K562 (cell line): ENCODE measurements around the gene GTF2A2. TPM values are rescaled to one million over a fixed set of nuclear protein-coding genes. Genes with fewer than 3 reads are reported as not detected.
A peak's percentile ranks its signal among the peaks of the same experiment; 100 is the strongest.

ENCODE experiments used
- ATAC-seq: fragments of 200-7000 bp; cut with Tn5 transposase; 3 replicates; pipeline ENCODE4 v1.9.1; 2020; ENCODE audit warnings: moderate library complexity
- BruUV-seq: library from RNA; stranded (reverse); fragments of 400-500 nt; replicated peaks from 2 replicates; lab custom pipeline; 2021; lab: Mats Ljungman, UMichigan
- CTCF ChIA-PET: fragments of 300-600 bp; formaldehyde crosslinking; extraction: SDS; loops from one replicate; lab custom pipeline; 2021; ENCODE audit warnings: low intra/inter-chr PET ratio; lab: Yijun Ruan, JAX
- POLR2A ChIA-PET: fragments of 300-600, 350-650 bp; sonication (Branson Sonifier 250); formaldehyde crosslinking; extraction: SDS; loops from one replicate; lab custom pipeline; 2021; ENCODE audit warnings: antibody characterized with exemption, inconsistent platforms; lab: Yijun Ruan, JAX
- DNase-seq, 4 experiments: peaks; one replicate each; pipeline versions ENCODE4 v3.0.0 to v3.0.0-alpha.2; 2011 to 2018; ENCODE audit warnings: low spot score in 3 of 4, mixed read lengths in 3 of 4; ENCODE audit errors: extremely low read depth in 1 of 4
- FAIRE-seq: peaks from 2 replicates; lab custom pipeline; 2011; peaks lifted over from hg19 to GRCh38; lab: Jason Lieb, UNC
- H2AFZ ChIP-seq: 2 replicates; pipeline ENCODE4 v1.6.0; 2011; ENCODE audit warnings: low read depth, low read length, control low read depth, inconsistent platforms
- H3K27ac ChIP-seq: fragments of 200-600 bp; 3 replicates; pipeline ENCODE4 v1.8.0; 2011; ENCODE audit warnings: low read depth, mild to moderate bottlenecking, control low read depth, inconsistent platforms, low read length, moderate library complexity, mixed read lengths; ENCODE audit errors: extremely low read depth
- H3K27me3 ChIP-seq, 2 experiments: fragments of 300-600 bp in 1 of 2; 2 replicates in 1 of 2; 3 replicates in 1 of 2; pipeline versions ENCODE4 v1.6.0 to v1.8.0; 2011; ENCODE audit warnings: inconsistent platforms in 2 of 2, low read length in 2 of 2, mild to moderate bottlenecking in 1 of 2, mixed read lengths in 1 of 2, moderate library complexity in 1 of 2; ENCODE audit not compliant: control insufficient read depth in 2 of 2, insufficient read depth in 2 of 2
- H3K36me3 ChIP-seq: fragments of 300-600 bp; 3 replicates; pipeline ENCODE4 v1.8.0; 2011; ENCODE audit warnings: mild to moderate bottlenecking, low read length, inconsistent platforms; ENCODE audit not compliant: control insufficient read depth, insufficient read depth
- H3K4me1 ChIP-seq, 2 experiments: fragments of 200-600 bp in 1 of 2; replicated peaks in 1 of 2; 2 replicates in 1 of 2; 3 replicates in 1 of 2; pipeline versions ENCODE4 v1.5.1 to v1.8.0; 2011; ENCODE audit warnings: inconsistent platforms in 2 of 2, low read length in 2 of 2, mild to moderate bottlenecking in 1 of 2, mixed read lengths in 1 of 2, moderate library complexity in 1 of 2; ENCODE audit not compliant: control insufficient read depth in 2 of 2, insufficient read depth in 2 of 2
- H3K4me2 ChIP-seq: 2 replicates; pipeline ENCODE4 v1.6.1; 2011; ENCODE audit warnings: low read length, control low read depth, inconsistent platforms, mixed read lengths; ENCODE audit not compliant: insufficient read depth
- H3K4me3 ChIP-seq: fragments of 200-600 bp; sonication (generic), shearing (Covaris generic); 2 replicates; pipeline ENCODE4 v1.5.1; 2016; ENCODE audit warnings: control low read depth, inconsistent platforms
- H3K79me2 ChIP-seq: fragments of 200-600 bp; 3 replicates; pipeline ENCODE4 v1.8.0; 2011; ENCODE audit warnings: low read length, inconsistent platforms; ENCODE audit not compliant: control insufficient read depth, insufficient read depth
- H3K9ac ChIP-seq, 2 experiments: 2 replicates each; pipeline versions ENCODE4 v1.6.0 to v1.6.1; 2011; ENCODE audit warnings: low read depth in 2 of 2, low read length in 2 of 2, control low read depth in 1 of 2, inconsistent platforms in 1 of 2, mild to moderate bottlenecking in 1 of 2, mixed read lengths in 1 of 2; ENCODE audit not compliant: insufficient read depth in 1 of 2
- H3K9me1 ChIP-seq: one replicate; pipeline ENCODE4 v1.6.0; 2011; ENCODE audit warnings: inconsistent platforms, mild to moderate bottlenecking, low read length, moderate library complexity; ENCODE audit not compliant: control insufficient read depth, insufficient read depth
- H3K9me3 ChIP-seq: replicated peaks from 2 replicates; pipeline ENCODE4 v1.5.1; 2011; ENCODE audit warnings: low read depth, low read length, inconsistent platforms; ENCODE audit not compliant: control insufficient read depth, insufficient read depth
- H4K20me1 ChIP-seq: replicated peaks from 2 replicates; pipeline ENCODE4 v1.6.1; 2011; ENCODE audit warnings: low read length, inconsistent platforms, mixed read lengths; ENCODE audit not compliant: control insufficient read depth, insufficient read depth
- BDP1 ChIP-seq: IDR thresholded peaks from 3 replicates; pipeline ENCODE4 v1.6.1; 2011; ENCODE audit not compliant: insufficient read length, insufficient read depth
- C11orf30 ChIP-seq: fragments of 450-650 bp; IDR thresholded peaks from 2 replicates; pipeline ENCODE4 v1.6.1; 2016; ENCODE audit warnings: low read depth, mild to moderate bottlenecking
- CBX3 ChIP-seq, 2 experiments: IDR thresholded peaks; 1 replicate in 1 of 2; 2 replicates in 1 of 2; pipeline ENCODE4 v1.6.1; 2012; ENCODE audit warnings: inconsistent platforms in 2 of 2, low read length in 2 of 2, borderline replicate concordance in 1 of 2, control low read depth in 1 of 2
- E2F3 ChIP-seq: fragments of 250-450 bp; sonication (Bioruptor Pico); IDR thresholded peaks from 2 replicates; pipeline ENCODE4 v1.4.0; 2020; ENCODE audit warnings: mild to moderate bottlenecking
- ETV1 ChIP-seq: fragments of 450-650 bp; conservative IDR thresholded peaks from 2 replicates; pipeline ENCODE4 v1.6.1; 2016; ENCODE audit warnings: missing genetic modification characterization, control low read depth, low read depth, missing compliant biosample characterization
- EWSR1 ChIP-seq: fragments of 450-650 bp; IDR thresholded peaks from 2 replicates; pipeline ENCODE4 v1.6.1; 2018; ENCODE audit warnings: borderline replicate concordance, mild to moderate bottlenecking, low read depth, moderate library complexity; ENCODE audit not compliant: partially characterized antibody
- KLF13 ChIP-seq: fragments of 450-650 bp; IDR thresholded peaks from 2 replicates; pipeline ENCODE4 v1.6.1; 2016; ENCODE audit warnings: missing genetic modification characterization, low read depth, mild to moderate bottlenecking, missing compliant biosample characterization, moderate library complexity, borderline replicate concordance
- MAFG ChIP-seq: fragments of 450-650 bp; conservative IDR thresholded peaks from 2 replicates; pipeline ENCODE4 v1.6.1; 2016; ENCODE audit warnings: missing genetic modification characterization, missing compliant biosample characterization
- MAZ ChIP-seq, 2 experiments: fragments of 450-650 bp in 1 of 2; sonication (generic) in 1 of 2; formaldehyde crosslinking; IDR thresholded peaks in 1 of 2; conservative IDR thresholded peaks in 1 of 2; 2 replicates each; pipeline versions ENCODE4 v1.4.0 to v1.5.0; 2020; ENCODE audit warnings: mild to moderate bottlenecking in 1 of 2, missing genetic modification reagents in 1 of 2
- MEF2D ChIP-seq: conservative IDR thresholded peaks from 2 replicates; pipeline ENCODE4 v1.6.1; 2016; ENCODE audit warnings: low read depth, missing genetic modification characterization, missing compliant biosample characterization
- NFE2L1 ChIP-seq: fragments of 450-650 bp; IDR thresholded peaks from 2 replicates; pipeline ENCODE4 v1.6.1; 2016; ENCODE audit warnings: missing genetic modification characterization, low read depth, mild to moderate bottlenecking, missing compliant biosample characterization, moderate library complexity, borderline replicate concordance
- OTX1 ChIP-seq: fragments of 450-650 bp; formaldehyde crosslinking; IDR thresholded peaks from 2 replicates; pipeline ENCODE4 v1.4.0; 2022; ENCODE audit warnings: mild to moderate bottlenecking
- RBM15 ChIP-seq: fragments of 200-400 bp; formaldehyde crosslinking; IDR thresholded peaks from 2 replicates; pipeline ENCODE4 v1.6.1; 2018; ENCODE audit warnings: mild to moderate bottlenecking, low read length, moderate library complexity; ENCODE audit not compliant: insufficient read depth
- RBM17 ChIP-seq: fragments of 200-400 bp; formaldehyde crosslinking; IDR thresholded peaks from 2 replicates; pipeline ENCODE4 v1.6.1; 2017; ENCODE audit warnings: low read depth, mild to moderate bottlenecking, low read length, borderline replicate concordance
- SAFB ChIP-seq: fragments of 200-400 bp; formaldehyde crosslinking; IDR thresholded peaks from 2 replicates; pipeline ENCODE4 v1.6.1; 2017; ENCODE audit warnings: low read depth, low read length, borderline replicate concordance
- TEAD2 ChIP-seq: fragments of 450-650 bp; IDR thresholded peaks from 2 replicates; pipeline ENCODE4 v1.6.1; 2016; ENCODE audit warnings: missing genetic modification characterization, control low read depth, missing compliant biosample characterization
- ZNF316 ChIP-seq: fragments of 450-650 bp; IDR thresholded peaks from 2 replicates; pipeline ENCODE4 v1.6.1; 2016
- ZNF354B ChIP-seq: fragments of 250-450 bp; sonication (Bioruptor Pico); IDR thresholded peaks from 2 replicates; pipeline ENCODE4 v1.4.0; 2020
- ZNF384 ChIP-seq: IDR thresholded peaks from 2 replicates; pipeline ENCODE4 v1.6.1; 2012; ENCODE audit warnings: low read depth, low read length, improper control_type of control experiment
- in situ Hi-C: fragments of 300-500 bp; cut with MboI; formaldehyde crosslinking; loops from 4 replicates; pipeline ENCODE4 v1.15.0; 2018; ENCODE audit warnings: inconsistent platforms, mixed read lengths
- intact Hi-C: fragments of 100-400 bp; cut with micrococcal nuclease; formaldehyde crosslinking; loops from 2 replicates; pipeline ENCODE4 v1.14.2; 2022
- polyA plus RNA-seq, 8 experiments: library from polyadenylated mRNA; depleted of rRNA in 4 of 8; stranded (reverse) in 5 of 8; unstranded in 3 of 8; fragments of >200 nt; fragmentation: Nextera tagmentation in 2 of 8; fragmentation: Illumina TruSeq in 1 of 8; extraction: Ambion mirVana in 2 of 8; extraction: Trizol in 1 of 8; gene quantifications; 2 replicates each; pipeline versions ENCODE4 v1.2.1 to v1.2.3, GENCODE V29; 2011 to 2014; ENCODE audit warnings: inconsistent platforms in 1 of 8, missing spikeins in 1 of 8
- total RNA-seq, 7 experiments: library from RNA; depleted of rRNA in 6 of 7; stranded (reverse); fragments of >200 nt in 6 of 7; fragmentation: Illumina TruSeq in 2 of 7; extraction: Trizol in 2 of 7; gene quantifications; 2 replicates each; pipeline versions ENCODE4 v1.2.1 to v1.2.3, GENCODE V29; 2011 to 2021; ENCODE audit warnings: low replicate concordance in 1 of 7
- TF ChIP-seq, protein P1 (sequence below): fragments of 250-450 bp; sonication (Bioruptor Pico); IDR thresholded peaks from 2 replicates; pipeline ENCODE4 v1.4.0; 2020; ENCODE audit warnings: borderline replicate concordance

Gene GTF2A2
- total and polyA plus RNA-seq, 9 of the 15 experiments (the other 6 are each of a cell fraction or from before 2014, with no cell fraction given): 128 to 656 (median 172) TPM

DNA sequence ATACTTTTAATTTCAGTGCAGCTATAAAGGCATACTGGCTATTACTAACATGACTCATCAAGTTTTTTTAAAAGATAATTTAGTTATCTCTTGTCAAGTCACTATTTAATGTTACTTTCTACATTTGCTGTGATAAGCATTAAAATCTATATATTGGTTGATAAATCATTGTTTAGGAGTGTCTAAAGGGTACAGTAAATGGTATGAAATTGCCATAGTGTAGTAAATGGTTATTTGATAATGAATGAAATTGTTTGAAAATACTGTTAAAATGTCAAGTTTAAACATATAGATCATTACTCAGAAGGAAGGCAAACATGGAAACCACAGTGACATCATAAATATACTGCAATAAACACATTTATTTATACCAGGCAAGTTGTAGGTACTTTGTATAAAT is 45.0 kb upstream of the GTF2A2 start:
- H2AFZ ChIP-seq: no peak overlapping the region
- TF ChIP-seq OTX1: no peak
- TF ChIP-seq CBX3 (IDR thresholded peaks at IDR 0.05; ENCODE audit: borderline replicate concordance in 1 of 2, low read length in 2 of 2): no peak
- peak; percentile 58 for TF ChIP-seq C11orf30
- no peak for TF ChIP-seq ZNF354B
- TF ChIP-seq EWSR1: no peak
- no peak for TF ChIP-seq KLF13
- no peak for TF ChIP-seq SAFB
- no peak for TF ChIP-seq E2F3 (CRISPR knock-in tag)
- peak; percentile 78 for TF ChIP-seq MAFG
- no peak for TF ChIP-seq MEF2D (tag)
- TF ChIP-seq RBM17: no peak
- no peak for TF ChIP-seq TEAD2 (tag)
- TF ChIP-seq ZNF316: peak; percentile 81
- TF ChIP-seq ETV1 (tag): no peak
- no peak for TF ChIP-seq RBM15
- no peak for TF ChIP-seq ZNF384
- TF ChIP-seq, protein P1, sequence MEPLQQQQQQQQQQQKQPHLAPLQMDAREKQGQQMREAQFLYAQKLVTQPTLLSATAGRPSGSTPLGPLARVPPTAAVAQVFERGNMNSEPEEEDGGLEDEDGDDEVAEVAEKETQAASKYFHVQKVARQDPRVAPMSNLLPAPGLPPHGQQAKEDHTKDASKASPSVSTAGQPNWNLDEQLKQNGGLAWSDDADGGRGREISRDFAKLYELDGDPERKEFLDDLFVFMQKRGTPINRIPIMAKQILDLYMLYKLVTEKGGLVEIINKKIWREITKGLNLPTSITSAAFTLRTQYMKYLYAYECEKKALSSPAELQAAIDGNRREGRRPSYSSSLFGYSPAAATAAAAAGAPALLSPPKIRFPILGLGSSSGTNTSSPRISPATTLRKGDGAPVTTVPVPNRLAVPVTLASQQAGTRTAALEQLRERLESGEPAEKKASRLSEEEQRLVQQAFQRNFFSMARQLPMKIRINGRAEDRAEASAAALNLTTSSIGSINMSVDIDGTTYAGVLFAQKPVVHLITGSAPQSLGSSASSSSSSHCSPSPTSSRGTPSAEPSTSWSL: no peak
- peak; percentile 56; the same call in 1 of the 2 replicates for TF ChIP-seq NFE2L1
- TF ChIP-seq BDP1: no peak
- no peak for TF ChIP-seq MAZ (CRISPR knock-in tag; conservative IDR thresholded peaks at IDR 0.05 in 1 of 2, IDR thresholded peaks at IDR 0.05 in 1 of 2)

More for the DNA sequence above, 45.0 kb upstream of the GTF2A2 start:
- Histone ChIP-seq H3K4me2 (no peak overlapping the region), H4K20me1 (no peaks in the 10 kb centered on the region), H3K9me3 (no peaks in the 10 kb centered on the region), H3K9me1 (no peaks in the 10 kb centered on the region), H3K4me1 (0 out of 5 replicates have a peak, but pooled peaks cover 0 to 2% of the 10 kb centered on the region in 2 experiments), H3K27ac (no peak overlapping the region), H3K4me3 (no peak overlapping the region), H3K36me3 (no peaks in the 10 kb centered on the region), H3K27me3 (no peaks in the 10 kb centered on the region; a peak in 1 of 5 replicates), H3K79me2 (no peaks in the 10 kb centered on the region), H3K9ac (no peak overlapping the region)
- no TSS peak for BruUV-seq
- no peak for FAIRE-seq
- intact Hi-C loops: no loop called here
- CTCF ChIA-PET: no interaction called here
- in situ Hi-C loops: no loop called here
- DNase-seq: no peak
- ATAC-seq: no peak
- POLR2A ChIA-PET: no interaction called here
